HepG2 (cell line): ENCODE measurements around the gene PMM2. TPM values are rescaled to one million over a fixed set of nuclear protein-coding genes. Genes with fewer than 3 reads are reported as not detected.
A peak's percentile ranks its signal among the peaks of the same experiment; 100 is the strongest.

Source experiments
- ATRX ChIP-seq: sonication (generic); formaldehyde crosslinking; IDR thresholded peaks from 2 replicates; pipeline ENCODE4 v1.4.0; 2020; ENCODE audit warnings: missing genetic modification reagents, borderline replicate concordance
- DR1 ChIP-seq: sonication (generic); formaldehyde crosslinking; IDR thresholded peaks from 2 replicates; pipeline ENCODE4 v1.8.0; 2021; ENCODE audit warnings: mild to moderate bottlenecking, missing genetic modification reagents, inconsistent platforms
- FOXJ3 ChIP-seq: sonication (generic); formaldehyde crosslinking; IDR thresholded peaks from 2 replicates; pipeline ENCODE4 v1.4.0; 2020; ENCODE audit warnings: missing genetic modification reagents, mild to moderate bottlenecking, borderline replicate concordance
- KLF15 ChIP-seq: sonication (generic); formaldehyde crosslinking; IDR thresholded peaks from 2 replicates; pipeline ENCODE4 v1.8.1; 2023; ENCODE audit warnings: borderline replicate concordance, mild to moderate bottlenecking, inconsistent platforms, missing genetic modification reagents, mixed read lengths
- PHF5A ChIP-seq: IDR thresholded peaks from one replicate; pipeline ENCODE4 v1.6.1; 2018; ENCODE audit warnings: low read depth, missing genetic modification reagents; ENCODE audit not compliant: unreplicated experiment
- SATB2 ChIP-seq: sonication (generic); formaldehyde crosslinking; IDR thresholded peaks from 2 replicates; pipeline ENCODE4 v1.5.0; 2020; ENCODE audit warnings: missing genetic modification reagents
- SMARCC2 ChIP-seq: fragments of 450-650 bp; IDR thresholded peaks from 2 replicates; pipeline ENCODE4 v1.6.1; 2017; ENCODE audit warnings: antibody characterized with exemption, mild to moderate bottlenecking
- TBX3 ChIP-seq: fragments of 450-650 bp; IDR thresholded peaks from 2 replicates; pipeline ENCODE4 v1.6.1; 2017; ENCODE audit warnings: antibody characterized with exemption, mild to moderate bottlenecking, inconsistent platforms, borderline replicate concordance
- WIZ ChIP-seq: sonication (generic); formaldehyde crosslinking; IDR thresholded peaks from 2 replicates; pipeline ENCODE4 v1.5.1; 2020; ENCODE audit warnings: mild to moderate bottlenecking, missing genetic modification reagents
- ZFYVE20 ChIP-seq: sonication (generic); formaldehyde crosslinking; IDR thresholded peaks from 2 replicates; pipeline ENCODE4 v1.8.0; 2023; ENCODE audit warnings: low read depth, mild to moderate bottlenecking, moderate library complexity, missing genetic modification reagents, borderline replicate concordance
- ZKSCAN5 ChIP-seq: sonication (generic); formaldehyde crosslinking; IDR thresholded peaks from 2 replicates; pipeline ENCODE4 v1.5.1; 2020; ENCODE audit warnings: mild to moderate bottlenecking, missing genetic modification reagents
- ZNF335 ChIP-seq: sonication (generic); formaldehyde crosslinking; IDR thresholded peaks from 2 replicates; pipeline ENCODE4 v1.4.0; 2020; ENCODE audit warnings: missing genetic modification reagents
- ZNF382 ChIP-seq: sonication (generic); formaldehyde crosslinking; IDR thresholded peaks from 2 replicates; pipeline ENCODE4 v1.5.0; 2020; ENCODE audit warnings: missing genetic modification reagents, mild to moderate bottlenecking, borderline replicate concordance
- polyA plus RNA-seq, 8 experiments: library from polyadenylated mRNA; depleted of rRNA in 3 of 8; stranded (reverse) in 7 of 8; unstranded in 1 of 8; fragments of >200 nt; fragmentation: Illumina TruSeq in 4 of 8; extraction: Trizol in 4 of 8; gene quantifications; 2 replicates each; pipeline versions ENCODE4 v1.2.1 to v1.2.3, GENCODE V29; 2011 to 2016; ENCODE audit warnings: low read depth in 4 of 8, missing spikeins in 1 of 8, mixed read lengths in 1 of 8; ENCODE audit not compliant: insufficient read depth in 1 of 8
- total RNA-seq, 5 experiments: library from RNA; depleted of rRNA; stranded (reverse); fragments of >200 nt; fragmentation: Illumina TruSeq; extraction: Trizol; gene quantifications; 2 replicates each; pipeline ENCODE4 v1.2.3, GENCODE V29; 2016; ENCODE audit warnings: low read depth in 1 of 5
- TF ChIP-seq, protein P1 (sequence below): sonication (generic); formaldehyde crosslinking; IDR thresholded peaks from 2 replicates; pipeline ENCODE4 v1.4.0; 2020; ENCODE audit warnings: missing genetic modification reagents
- TF ChIP-seq, protein P2 (sequence below): sonication (generic); formaldehyde crosslinking; IDR thresholded peaks from 2 replicates; pipeline ENCODE4 v1.5.1; 2020; ENCODE audit warnings: missing genetic modification reagents, mild to moderate bottlenecking, borderline replicate concordance
- TF ChIP-seq, protein P3 (sequence below): IDR thresholded peaks from 2 replicates; pipeline ENCODE4 v1.6.1; 2012; ENCODE audit warnings: low read depth, low read length, improper control_type of control experiment
- TF ChIP-seq, protein P4 (sequence below): sonication (generic); formaldehyde crosslinking; IDR thresholded peaks from 2 replicates; pipeline ENCODE4 v1.5.0; 2020; ENCODE audit warnings: mild to moderate bottlenecking, missing genetic modification reagents, moderate library complexity
- TF ChIP-seq, protein P5 (sequence below): sonication (generic); formaldehyde crosslinking; IDR thresholded peaks from 2 replicates; pipeline ENCODE4 v1.5.0; 2020; ENCODE audit warnings: missing genetic modification reagents
- TF ChIP-seq, protein P6 (sequence below): sonication (generic); formaldehyde crosslinking; IDR thresholded peaks from 2 replicates; pipeline ENCODE4 v1.9.0; 2021; ENCODE audit warnings: missing genetic modification reagents, mild to moderate bottlenecking, borderline replicate concordance

The PMM2 gene
- total and polyA plus RNA-seq, 2 of the 13 experiments (the other 11 are each of a cell fraction or from before 2014, with no cell fraction given), result 52.2 to 93.7 TPM

DNA sequence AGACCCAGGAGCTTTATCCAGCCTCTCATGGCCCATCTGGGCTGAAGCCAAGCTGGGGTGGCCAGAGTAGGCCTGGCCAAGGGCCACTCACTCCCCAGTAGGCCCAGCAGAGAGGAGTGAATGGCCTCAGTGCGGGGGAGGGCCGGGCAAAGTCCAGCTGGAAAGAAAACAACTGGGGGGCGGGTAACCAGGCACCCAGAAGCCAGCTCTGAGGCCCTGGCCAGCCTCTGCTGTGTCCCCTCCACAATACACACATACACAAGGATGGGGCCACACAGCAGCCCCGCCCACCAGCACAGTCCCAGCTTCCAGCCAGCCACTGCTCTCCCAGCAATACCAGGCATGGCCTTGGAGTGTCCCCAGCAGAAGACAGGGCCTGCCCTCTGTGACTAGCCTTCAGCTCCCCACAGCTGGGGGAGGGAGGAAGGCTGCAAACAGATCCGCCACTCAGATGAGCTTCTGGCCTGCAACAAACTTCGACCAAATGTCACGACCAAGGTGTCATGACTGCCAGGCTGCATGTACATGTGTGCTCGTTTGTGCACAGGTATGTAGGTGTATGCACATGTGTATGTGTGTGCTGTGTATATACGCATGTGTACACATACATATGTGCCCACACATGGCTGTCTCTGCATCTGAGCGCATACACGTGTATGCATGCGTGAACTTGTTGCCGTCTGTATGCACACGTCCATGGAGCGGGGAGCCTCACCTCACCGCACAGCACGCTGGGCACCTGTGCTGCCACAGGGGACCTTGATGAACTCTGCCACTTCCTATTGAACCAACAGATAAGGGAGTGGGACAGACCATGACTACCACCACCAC is 66.2 kb downstream of the PMM2 start (continued):
- TF ChIP-seq, protein P1, sequence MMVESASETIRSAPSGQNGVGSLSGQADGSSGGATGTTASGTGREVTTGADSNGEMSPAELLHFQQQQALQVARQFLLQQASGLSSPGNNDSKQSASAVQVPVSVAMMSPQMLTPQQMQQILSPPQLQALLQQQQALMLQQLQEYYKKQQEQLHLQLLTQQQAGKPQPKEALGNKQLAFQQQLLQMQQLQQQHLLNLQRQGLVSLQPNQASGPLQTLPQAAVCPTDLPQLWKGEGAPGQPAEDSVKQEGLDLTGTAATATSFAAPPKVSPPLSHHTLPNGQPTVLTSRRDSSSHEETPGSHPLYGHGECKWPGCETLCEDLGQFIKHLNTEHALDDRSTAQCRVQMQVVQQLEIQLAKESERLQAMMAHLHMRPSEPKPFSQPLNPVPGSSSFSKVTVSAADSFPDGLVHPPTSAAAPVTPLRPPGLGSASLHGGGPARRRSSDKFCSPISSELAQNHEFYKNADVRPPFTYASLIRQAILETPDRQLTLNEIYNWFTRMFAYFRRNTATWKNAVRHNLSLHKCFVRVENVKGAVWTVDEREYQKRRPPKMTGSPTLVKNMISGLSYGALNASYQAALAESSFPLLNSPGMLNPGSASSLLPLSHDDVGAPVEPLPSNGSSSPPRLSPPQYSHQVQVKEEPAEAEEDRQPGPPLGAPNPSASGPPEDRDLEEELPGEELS (CRISPR knock-in tag), result peak; percentile 100
- peak; percentile 98 for TF ChIP-seq ZNF335 (CRISPR knock-in tag)
- TF ChIP-seq TBX3, result peak; percentile 91; the same call in 1 of the 2 replicates
- TF ChIP-seq WIZ, result peak; percentile 87
- TF ChIP-seq ATRX (CRISPR knock-in tag), result no peak; the same call in 1 of the 2 replicates
- TF ChIP-seq ZFYVE20 (CRISPR knock-in tag), result no peak
- TF ChIP-seq SATB2, result 0 out of 2 replicates have a peak, but pooled peaks have one; percentile 91
- peak; percentile 93 for TF ChIP-seq DR1 (CRISPR knock-in tag)
- peak; percentile 88; the same call in 1 of the 2 replicates for TF ChIP-seq KLF15 (CRISPR knock-in tag)
- TF ChIP-seq, protein P2, sequence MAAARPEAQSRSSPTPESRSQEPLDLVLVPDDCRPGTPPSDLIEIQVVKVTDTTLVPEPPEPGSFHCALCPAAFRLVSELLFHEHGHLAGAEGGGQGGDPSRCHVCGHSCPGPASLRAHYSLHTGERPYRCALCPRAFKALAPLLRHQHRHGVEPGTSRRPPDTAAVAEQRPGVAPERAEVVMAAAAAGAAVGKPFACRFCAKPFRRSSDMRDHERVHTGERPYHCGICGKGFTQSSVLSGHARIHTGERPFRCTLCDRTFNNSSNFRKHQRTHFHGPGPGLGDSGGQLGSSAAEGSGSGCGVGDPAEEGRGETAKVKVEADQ (CRISPR knock-in tag), result peak; percentile 95
- no peak for TF ChIP-seq ZNF382 (CRISPR knock-in tag)
- TF ChIP-seq ZKSCAN5 (CRISPR knock-in tag), result peak; percentile 43; the same call in 1 of the 2 replicates
- peak; percentile 64; the same call in 1 of the 2 replicates for TF ChIP-seq SMARCC2
- TF ChIP-seq FOXJ3 (CRISPR knock-in tag), result peak; percentile 100
- TF ChIP-seq PHF5A, result peak; percentile 95
- TF ChIP-seq, protein P3, sequence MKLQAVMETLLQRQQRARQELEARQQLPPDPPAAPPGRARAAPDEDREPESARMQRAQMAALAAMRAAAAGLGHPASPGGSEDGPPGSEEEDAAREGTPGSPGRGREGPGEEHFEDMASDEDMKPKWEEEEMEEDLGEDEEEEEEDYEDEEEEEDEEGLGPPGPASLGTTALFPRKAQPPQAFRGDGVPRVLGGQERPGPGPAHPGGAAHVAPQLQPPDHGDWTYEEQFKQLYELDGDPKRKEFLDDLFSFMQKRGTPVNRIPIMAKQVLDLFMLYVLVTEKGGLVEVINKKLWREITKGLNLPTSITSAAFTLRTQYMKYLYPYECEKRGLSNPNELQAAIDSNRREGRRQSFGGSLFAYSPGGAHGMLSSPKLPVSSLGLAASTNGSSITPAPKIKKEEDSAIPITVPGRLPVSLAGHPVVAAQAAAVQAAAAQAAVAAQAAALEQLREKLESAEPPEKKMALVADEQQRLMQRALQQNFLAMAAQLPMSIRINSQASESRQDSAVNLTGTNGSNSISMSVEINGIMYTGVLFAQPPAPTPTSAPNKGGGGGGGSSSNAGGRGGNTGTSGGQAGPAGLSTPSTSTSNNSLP, result no peak; the same call in 1 of the 2 replicates
- TF ChIP-seq, protein P4, sequence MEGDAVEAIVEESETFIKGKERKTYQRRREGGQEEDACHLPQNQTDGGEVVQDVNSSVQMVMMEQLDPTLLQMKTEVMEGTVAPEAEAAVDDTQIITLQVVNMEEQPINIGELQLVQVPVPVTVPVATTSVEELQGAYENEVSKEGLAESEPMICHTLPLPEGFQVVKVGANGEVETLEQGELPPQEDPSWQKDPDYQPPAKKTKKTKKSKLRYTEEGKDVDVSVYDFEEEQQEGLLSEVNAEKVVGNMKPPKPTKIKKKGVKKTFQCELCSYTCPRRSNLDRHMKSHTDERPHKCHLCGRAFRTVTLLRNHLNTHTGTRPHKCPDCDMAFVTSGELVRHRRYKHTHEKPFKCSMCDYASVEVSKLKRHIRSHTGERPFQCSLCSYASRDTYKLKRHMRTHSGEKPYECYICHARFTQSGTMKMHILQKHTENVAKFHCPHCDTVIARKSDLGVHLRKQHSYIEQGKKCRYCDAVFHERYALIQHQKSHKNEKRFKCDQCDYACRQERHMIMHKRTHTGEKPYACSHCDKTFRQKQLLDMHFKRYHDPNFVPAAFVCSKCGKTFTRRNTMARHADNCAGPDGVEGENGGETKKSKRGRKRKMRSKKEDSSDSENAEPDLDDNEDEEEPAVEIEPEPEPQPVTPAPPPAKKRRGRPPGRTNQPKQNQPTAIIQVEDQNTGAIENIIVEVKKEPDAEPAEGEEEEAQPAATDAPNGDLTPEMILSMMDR (CRISPR knock-in tag), result peak; percentile 83
- TF ChIP-seq, protein P5, sequence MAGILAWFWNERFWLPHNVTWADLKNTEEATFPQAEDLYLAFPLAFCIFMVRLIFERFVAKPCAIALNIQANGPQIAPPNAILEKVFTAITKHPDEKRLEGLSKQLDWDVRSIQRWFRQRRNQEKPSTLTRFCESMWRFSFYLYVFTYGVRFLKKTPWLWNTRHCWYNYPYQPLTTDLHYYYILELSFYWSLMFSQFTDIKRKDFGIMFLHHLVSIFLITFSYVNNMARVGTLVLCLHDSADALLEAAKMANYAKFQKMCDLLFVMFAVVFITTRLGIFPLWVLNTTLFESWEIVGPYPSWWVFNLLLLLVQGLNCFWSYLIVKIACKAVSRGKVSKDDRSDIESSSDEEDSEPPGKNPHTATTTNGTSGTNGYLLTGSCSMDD (CRISPR knock-in tag), result no peak
- TF ChIP-seq, protein P6, sequence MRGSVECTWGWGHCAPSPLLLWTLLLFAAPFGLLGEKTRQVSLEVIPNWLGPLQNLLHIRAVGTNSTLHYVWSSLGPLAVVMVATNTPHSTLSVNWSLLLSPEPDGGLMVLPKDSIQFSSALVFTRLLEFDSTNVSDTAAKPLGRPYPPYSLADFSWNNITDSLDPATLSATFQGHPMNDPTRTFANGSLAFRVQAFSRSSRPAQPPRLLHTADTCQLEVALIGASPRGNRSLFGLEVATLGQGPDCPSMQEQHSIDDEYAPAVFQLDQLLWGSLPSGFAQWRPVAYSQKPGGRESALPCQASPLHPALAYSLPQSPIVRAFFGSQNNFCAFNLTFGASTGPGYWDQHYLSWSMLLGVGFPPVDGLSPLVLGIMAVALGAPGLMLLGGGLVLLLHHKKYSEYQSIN (CRISPR knock-in tag), result no peak
